K562 (cell line): ENCODE data around the gene NME4. TPM values are rescaled to one million over a fixed set of nuclear protein-coding genes. Genes with fewer than 3 reads are reported as not detected.
A peak's percentile ranks its signal among the peaks of the same experiment; 100 is the strongest.

ENCODE experiments used
- ATAC-seq: fragments of 200-7000 bp; cut with Tn5 transposase; 3 replicates; pipeline ENCODE4 v1.9.1; 2020; ENCODE audit warnings: moderate library complexity
- BruUV-seq: library from RNA; stranded (reverse); fragments of 400-500 nt; replicated peaks from 2 replicates; lab custom pipeline; 2021; lab: Mats Ljungman, UMichigan
- CTCF ChIA-PET: fragments of 300-600 bp; formaldehyde crosslinking; extraction: SDS; loops from one replicate; lab custom pipeline; 2021; ENCODE audit warnings: low intra/inter-chr PET ratio; lab: Yijun Ruan, JAX
- POLR2A ChIA-PET: fragments of 300-600, 350-650 bp; sonication (Branson Sonifier 250); formaldehyde crosslinking; extraction: SDS; loops from one replicate; lab custom pipeline; 2021; ENCODE audit warnings: antibody characterized with exemption, inconsistent platforms; lab: Yijun Ruan, JAX
- DNase-seq, 4 experiments: peaks; one replicate each; pipeline versions ENCODE4 v3.0.0 to v3.0.0-alpha.2; 2011 to 2018; ENCODE audit warnings: low spot score in 3 of 4, mixed read lengths in 3 of 4; ENCODE audit errors: extremely low read depth in 1 of 4
- FAIRE-seq: peaks from 2 replicates; lab custom pipeline; 2011; peaks lifted over from hg19 to GRCh38; lab: Jason Lieb, UNC
- H2AFZ ChIP-seq: 2 replicates; pipeline ENCODE4 v1.6.0; 2011; ENCODE audit warnings: low read depth, low read length, control low read depth, inconsistent platforms
- H3K27ac ChIP-seq: fragments of 200-600 bp; 3 replicates; pipeline ENCODE4 v1.8.0; 2011; ENCODE audit warnings: low read depth, mild to moderate bottlenecking, control low read depth, inconsistent platforms, low read length, moderate library complexity, mixed read lengths; ENCODE audit errors: extremely low read depth
- H3K27me3 ChIP-seq, 2 experiments: fragments of 300-600 bp in 1 of 2; 2 replicates in 1 of 2; 3 replicates in 1 of 2; pipeline versions ENCODE4 v1.6.0 to v1.8.0; 2011; ENCODE audit warnings: inconsistent platforms in 2 of 2, low read length in 2 of 2, mild to moderate bottlenecking in 1 of 2, mixed read lengths in 1 of 2, moderate library complexity in 1 of 2; ENCODE audit not compliant: control insufficient read depth in 2 of 2, insufficient read depth in 2 of 2
- H3K36me3 ChIP-seq: fragments of 300-600 bp; 3 replicates; pipeline ENCODE4 v1.8.0; 2011; ENCODE audit warnings: mild to moderate bottlenecking, low read length, inconsistent platforms; ENCODE audit not compliant: control insufficient read depth, insufficient read depth
- H3K4me1 ChIP-seq, 2 experiments: fragments of 200-600 bp in 1 of 2; replicated peaks in 1 of 2; 2 replicates in 1 of 2; 3 replicates in 1 of 2; pipeline versions ENCODE4 v1.5.1 to v1.8.0; 2011; ENCODE audit warnings: inconsistent platforms in 2 of 2, low read length in 2 of 2, mild to moderate bottlenecking in 1 of 2, mixed read lengths in 1 of 2, moderate library complexity in 1 of 2; ENCODE audit not compliant: control insufficient read depth in 2 of 2, insufficient read depth in 2 of 2
- H3K4me2 ChIP-seq: 2 replicates; pipeline ENCODE4 v1.6.1; 2011; ENCODE audit warnings: low read length, control low read depth, inconsistent platforms, mixed read lengths; ENCODE audit not compliant: insufficient read depth
- H3K4me3 ChIP-seq: fragments of 200-600 bp; sonication (generic), shearing (Covaris generic); 2 replicates; pipeline ENCODE4 v1.5.1; 2016; ENCODE audit warnings: control low read depth, inconsistent platforms
- H3K79me2 ChIP-seq: fragments of 200-600 bp; 3 replicates; pipeline ENCODE4 v1.8.0; 2011; ENCODE audit warnings: low read length, inconsistent platforms; ENCODE audit not compliant: control insufficient read depth, insufficient read depth
- H3K9ac ChIP-seq, 2 experiments: 2 replicates each; pipeline versions ENCODE4 v1.6.0 to v1.6.1; 2011; ENCODE audit warnings: low read depth in 2 of 2, low read length in 2 of 2, control low read depth in 1 of 2, inconsistent platforms in 1 of 2, mild to moderate bottlenecking in 1 of 2, mixed read lengths in 1 of 2; ENCODE audit not compliant: insufficient read depth in 1 of 2
- H3K9me1 ChIP-seq: one replicate; pipeline ENCODE4 v1.6.0; 2011; ENCODE audit warnings: inconsistent platforms, mild to moderate bottlenecking, low read length, moderate library complexity; ENCODE audit not compliant: control insufficient read depth, insufficient read depth
- H3K9me3 ChIP-seq: replicated peaks from 2 replicates; pipeline ENCODE4 v1.5.1; 2011; ENCODE audit warnings: low read depth, low read length, inconsistent platforms; ENCODE audit not compliant: control insufficient read depth, insufficient read depth
- H4K20me1 ChIP-seq: replicated peaks from 2 replicates; pipeline ENCODE4 v1.6.1; 2011; ENCODE audit warnings: low read length, inconsistent platforms, mixed read lengths; ENCODE audit not compliant: control insufficient read depth, insufficient read depth
- BMI1 ChIP-seq: fragments of 150-350 bp; IDR thresholded peaks from 2 replicates; pipeline ENCODE4 v1.6.1; 2014; ENCODE audit warnings: low read length
- DPF2 ChIP-seq: fragments of 450-650 bp; IDR thresholded peaks from 2 replicates; pipeline ENCODE4 v1.6.1; 2016
- ZNF431 ChIP-seq: sonication (generic); formaldehyde crosslinking; IDR thresholded peaks from 2 replicates; pipeline ENCODE4 v1.8.0; 2022; ENCODE audit warnings: mild to moderate bottlenecking, missing genetic modification reagents
- WGBS: fragments of 100-300 bp; shearing (Covaris generic); methylation state at CpG from one replicate; pipeline ENCODE4 v1.1.6; 2016; ENCODE audit warnings: low coverage, mixed read lengths; ENCODE audit not compliant: insufficient coverage; ENCODE audit errors: missing lambda C conversion rate; 5-methylcytosine and 5-hydroxymethylcytosine counted together
- in situ Hi-C: fragments of 300-500 bp; cut with MboI; formaldehyde crosslinking; loops from 4 replicates; pipeline ENCODE4 v1.15.0; 2018; ENCODE audit warnings: inconsistent platforms, mixed read lengths
- intact Hi-C: fragments of 100-400 bp; cut with micrococcal nuclease; formaldehyde crosslinking; loops from 2 replicates; pipeline ENCODE4 v1.14.2; 2022
- polyA plus RNA-seq, 8 experiments: library from polyadenylated mRNA; depleted of rRNA in 4 of 8; stranded (reverse) in 5 of 8; unstranded in 3 of 8; fragments of >200 nt; fragmentation: Nextera tagmentation in 2 of 8; fragmentation: Illumina TruSeq in 1 of 8; extraction: Ambion mirVana in 2 of 8; extraction: Trizol in 1 of 8; gene quantifications; 2 replicates each; pipeline versions ENCODE4 v1.2.1 to v1.2.3, GENCODE V29; 2011 to 2014; ENCODE audit warnings: inconsistent platforms in 1 of 8, missing spikeins in 1 of 8
- total RNA-seq, 7 experiments: library from RNA; depleted of rRNA in 6 of 7; stranded (reverse); fragments of >200 nt in 6 of 7; fragmentation: Illumina TruSeq in 2 of 7; extraction: Trizol in 2 of 7; gene quantifications; 2 replicates each; pipeline versions ENCODE4 v1.2.1 to v1.2.3, GENCODE V29; 2011 to 2021; ENCODE audit warnings: low replicate concordance in 1 of 7
- TF ChIP-seq, protein P1 (sequence below), 2 experiments: fragments of 450-650 bp; conservative IDR thresholded peaks; 2 replicates each; pipeline ENCODE4 v1.6.1; 2017; ENCODE audit warnings: mild to moderate bottlenecking in 2 of 2, moderate library complexity in 2 of 2
- TF ChIP-seq, protein P2 (sequence below): sonication (generic); formaldehyde crosslinking; IDR thresholded peaks from 2 replicates; pipeline ENCODE4 v1.8.1; 2023; ENCODE audit warnings: missing genetic modification reagents, mild to moderate bottlenecking, borderline replicate concordance

Gene NME4
- total and polyA plus RNA-seq, 9 of the 15 experiments (the other 6 are each of a cell fraction or from before 2014, with no cell fraction given) = 15.4 to 264 (median 139) TPM

DNA sequence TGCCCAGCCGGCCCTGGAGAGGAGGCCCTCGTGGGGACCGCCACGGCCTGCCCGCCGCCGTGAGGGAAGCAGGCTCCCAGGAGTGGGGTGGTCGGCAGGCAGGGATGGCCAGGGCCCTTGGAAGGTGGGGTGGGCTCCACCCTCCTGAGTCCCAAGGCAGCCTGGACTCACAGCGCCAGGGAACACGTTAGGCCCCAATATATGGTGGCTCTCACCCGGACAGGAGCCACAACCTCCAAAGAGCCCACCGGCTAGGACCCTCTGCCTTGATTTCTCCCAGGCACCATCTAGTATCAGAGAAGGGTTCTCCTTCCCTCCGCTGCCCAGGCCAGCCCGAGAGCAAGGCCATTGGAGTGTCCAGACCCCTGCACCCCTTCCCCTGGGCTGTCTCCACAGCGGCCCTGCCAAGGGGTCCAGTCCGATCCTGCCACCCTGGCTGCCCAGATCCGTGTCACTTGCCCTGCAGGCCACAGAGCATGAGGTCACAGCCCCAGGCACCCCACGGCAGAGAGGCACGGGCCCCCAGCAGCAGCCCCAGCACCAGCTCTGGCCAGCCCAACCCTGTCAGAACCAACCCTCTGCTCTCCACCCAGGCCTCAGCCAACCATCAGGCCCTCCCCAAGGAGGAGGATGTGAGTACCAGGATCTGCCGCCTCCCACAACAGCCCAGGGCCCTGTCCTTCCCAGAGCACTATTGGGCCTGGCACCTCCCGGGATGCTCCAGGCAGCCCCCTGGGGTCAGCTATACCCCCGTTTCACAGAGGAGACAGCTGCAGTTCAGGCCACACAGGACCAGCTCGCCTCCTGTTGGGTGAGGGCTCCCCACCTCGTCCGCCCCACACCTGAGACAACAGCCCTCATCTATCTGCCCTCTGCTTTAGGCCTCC is 43.4 kb upstream of the NME4 start (continued):
- TF ChIP-seq, protein P1, sequence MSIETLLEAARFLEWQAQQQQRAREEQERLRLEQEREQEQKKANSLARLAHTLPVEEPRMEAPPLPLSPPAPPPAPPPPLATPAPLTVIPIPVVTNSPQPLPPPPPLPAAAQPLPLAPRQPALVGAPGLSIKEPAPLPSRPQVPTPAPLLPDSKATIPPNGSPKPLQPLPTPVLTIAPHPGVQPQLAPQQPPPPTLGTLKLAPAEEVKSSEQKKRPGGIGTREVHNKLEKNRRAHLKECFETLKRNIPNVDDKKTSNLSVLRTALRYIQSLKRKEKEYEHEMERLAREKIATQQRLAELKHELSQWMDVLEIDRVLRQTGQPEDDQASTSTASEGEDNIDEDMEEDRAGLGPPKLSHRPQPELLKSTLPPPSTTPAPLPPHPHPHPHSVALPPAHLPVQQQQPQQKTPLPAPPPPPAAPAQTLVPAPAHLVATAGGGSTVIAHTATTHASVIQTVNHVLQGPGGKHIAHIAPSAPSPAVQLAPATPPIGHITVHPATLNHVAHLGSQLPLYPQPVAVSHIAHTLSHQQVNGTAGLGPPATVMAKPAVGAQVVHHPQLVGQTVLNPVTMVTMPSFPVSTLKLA (conservative IDR thresholded peaks at IDR 0.05) = no peak
- no peak for TF ChIP-seq DPF2

DNA sequence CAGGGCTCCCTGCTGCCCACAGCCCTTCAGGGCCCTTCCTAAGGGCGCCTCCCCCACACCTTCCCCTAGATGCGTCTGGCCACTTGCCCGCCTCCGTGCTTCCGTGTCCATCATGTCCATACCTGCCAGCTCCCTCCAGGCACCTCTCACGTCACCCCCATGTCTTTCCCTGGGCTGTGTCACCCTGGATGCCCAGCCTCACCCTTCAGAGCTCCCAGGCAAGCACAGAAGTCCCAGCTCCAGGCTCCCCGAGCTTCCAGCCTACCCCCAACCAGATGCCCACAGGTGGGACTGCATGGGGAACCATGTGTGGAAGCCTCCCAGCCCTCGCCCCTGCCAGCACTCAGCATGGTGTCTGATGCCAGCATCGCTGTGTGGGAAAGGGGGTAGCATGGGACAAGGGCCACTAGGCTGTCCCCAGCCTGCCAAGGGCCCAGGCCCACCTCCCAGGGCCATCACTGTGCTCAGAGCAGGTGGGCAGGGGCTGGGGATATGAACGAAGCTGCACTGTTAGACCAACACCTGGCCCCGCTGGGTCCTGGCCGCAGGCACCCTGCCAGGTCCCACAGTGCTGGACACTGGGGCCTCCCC is 42.6 kb upstream of the NME4 start:
- Histone ChIP-seq H3K9me1 (peaks cover 2% of the 10 kb centered on the region), H2AFZ (no peak overlapping the region), H3K9ac (peak overlapping the region in 1 of 2 experiments; percentile 90; a peak in 2 of 4 replicates), H3K36me3 (peaks cover 17% of the 10 kb centered on the region), H3K4me2 (no peak overlapping the region), H3K4me1 (peaks cover 22 to 48% of the 10 kb centered on the region in 2 experiments), H3K4me3 (no peak overlapping the region), H3K79me2 (peaks cover 27% of the 10 kb centered on the region), H3K9me3 (no peaks in the 10 kb centered on the region), H3K27me3 (no peaks in the 10 kb centered on the region), H3K27ac (no peak overlapping the region), H4K20me1 (no peaks in the 10 kb centered on the region; the same call in 1 of the 2 replicates)
- 75% methylated on average over 10 of the region's 12 CpGs for WGBS
- no TSS peak for BruUV-seq
- intact Hi-C loops = loop anchor here (5.0 kb wide), 1 partner anchor 117 kb away; no protein-coding TSS in a partner anchor
- FAIRE-seq (no peak), DNase-seq (no peak), ATAC-seq (no peak)
- CTCF ChIA-PET = no interaction called here
- POLR2A ChIA-PET = interaction anchor here (1.0 kb wide), 1 partner anchor 8 kb away, joined by 3 read pairs; no protein-coding TSS in a partner anchor
- in situ Hi-C loops = no loop called here
- TF ChIP-seq ZNF431 (CRISPR knock-in tag) (no peak), BMI1 (no peak)
- TF ChIP-seq, protein P2, sequence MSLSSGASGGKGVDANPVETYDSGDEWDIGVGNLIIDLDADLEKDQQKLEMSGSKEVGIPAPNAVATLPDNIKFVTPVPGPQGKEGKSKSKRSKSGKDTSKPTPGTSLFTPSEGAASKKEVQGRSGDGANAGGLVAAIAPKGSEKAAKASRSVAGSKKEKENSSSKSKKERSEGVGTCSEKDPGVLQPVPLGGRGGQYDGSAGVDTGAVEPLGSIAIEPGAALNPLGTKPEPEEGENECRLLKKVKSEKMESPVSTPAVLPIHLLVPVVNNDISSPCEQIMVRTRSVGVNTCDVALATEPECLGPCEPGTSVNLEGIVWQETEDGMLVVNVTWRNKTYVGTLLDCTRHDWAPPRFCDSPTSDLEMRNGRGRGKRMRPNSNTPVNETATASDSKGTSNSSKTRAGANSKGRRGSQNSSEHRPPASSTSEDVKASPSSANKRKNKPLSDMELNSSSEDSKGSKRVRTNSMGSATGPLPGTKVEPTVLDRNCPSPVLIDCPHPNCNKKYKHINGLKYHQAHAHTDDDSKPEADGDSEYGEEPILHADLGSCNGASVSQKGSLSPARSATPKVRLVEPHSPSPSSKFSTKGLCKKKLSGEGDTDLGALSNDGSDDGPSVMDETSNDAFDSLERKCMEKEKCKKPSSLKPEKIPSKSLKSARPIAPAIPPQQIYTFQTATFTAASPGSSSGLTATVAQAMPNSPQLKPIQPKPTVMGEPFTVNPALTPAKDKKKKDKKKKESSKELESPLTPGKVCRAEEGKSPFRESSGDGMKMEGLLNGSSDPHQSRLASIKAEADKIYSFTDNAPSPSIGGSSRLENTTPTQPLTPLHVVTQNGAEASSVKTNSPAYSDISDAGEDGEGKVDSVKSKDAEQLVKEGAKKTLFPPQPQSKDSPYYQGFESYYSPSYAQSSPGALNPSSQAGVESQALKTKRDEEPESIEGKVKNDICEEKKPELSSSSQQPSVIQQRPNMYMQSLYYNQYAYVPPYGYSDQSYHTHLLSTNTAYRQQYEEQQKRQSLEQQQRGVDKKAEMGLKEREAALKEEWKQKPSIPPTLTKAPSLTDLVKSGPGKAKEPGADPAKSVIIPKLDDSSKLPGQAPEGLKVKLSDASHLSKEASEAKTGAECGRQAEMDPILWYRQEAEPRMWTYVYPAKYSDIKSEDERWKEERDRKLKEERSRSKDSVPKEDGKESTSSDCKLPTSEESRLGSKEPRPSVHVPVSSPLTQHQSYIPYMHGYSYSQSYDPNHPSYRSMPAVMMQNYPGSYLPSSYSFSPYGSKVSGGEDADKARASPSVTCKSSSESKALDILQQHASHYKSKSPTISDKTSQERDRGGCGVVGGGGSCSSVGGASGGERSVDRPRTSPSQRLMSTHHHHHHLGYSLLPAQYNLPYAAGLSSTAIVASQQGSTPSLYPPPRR (CRISPR knock-in tag) = no peak
